Lung (tissue), 12 donors: Measurements from ENCODE around the gene COMP. TPM values are rescaled to one million over a fixed set of nuclear protein-coding genes. Genes with fewer than 3 reads are reported as not detected.
A peak's percentile ranks its signal among the peaks of the same experiment; 100 is the strongest.

Experiments
- ATAC-seq: fragments of 200-7000 bp; cut with Tn5 transposase; one replicate; pipeline ENCODE4 v1.9.1; 2020; ENCODE audit warnings: moderate number of reproducible peaks; ENCODE audit not compliant: insufficient read depth, low FRiP score
- DNase-seq, 3 donors: peaks; one replicate each; pipeline ENCODE4 v3.0.0-alpha.2; 2013 to 2017
- H3K27ac ChIP-seq, 2 donors: one replicate each; pipeline ENCODE4 v1.5.1; 2013; ENCODE audit warnings: mild to moderate bottlenecking in 2 of 2, moderate library complexity in 2 of 2, control low read depth in 1 of 2, inconsistent platforms in 1 of 2, low read depth in 1 of 2, low read length in 1 of 2
- H3K27me3 ChIP-seq, 3 donors: one replicate each; pipeline ENCODE4 v1.5.1; 2013; ENCODE audit warnings: low read length in 2 of 3; ENCODE audit not compliant: control insufficient read depth in 3 of 3, insufficient read depth in 3 of 3
- H3K36me3 ChIP-seq, 4 donors: one replicate each; pipeline ENCODE4 v1.5.1; 2013; ENCODE audit warnings: low read length in 4 of 4, mild to moderate bottlenecking in 1 of 4, moderate library complexity in 1 of 4; ENCODE audit not compliant: control insufficient read depth in 4 of 4, insufficient read depth in 4 of 4
- H3K4me1 ChIP-seq, 5 donors: one replicate each; pipeline ENCODE4 v1.5.1; 2013; ENCODE audit warnings: low read length in 5 of 5, mild to moderate bottlenecking in 2 of 5, moderate library complexity in 1 of 5; ENCODE audit not compliant: control insufficient read depth in 5 of 5, insufficient read depth in 5 of 5
- H3K4me3 ChIP-seq: one replicate; pipeline ENCODE4 v1.5.1; 2013; ENCODE audit warnings: mild to moderate bottlenecking, control low read depth, moderate library complexity
- H3K9ac ChIP-seq, 2 donors: one replicate each; pipeline ENCODE4 v1.5.1; 2013; ENCODE audit warnings: low read length in 2 of 2, control low read depth in 1 of 2; ENCODE audit not compliant: insufficient read depth in 1 of 2
- H3K9me3 ChIP-seq, 4 donors: one replicate each; pipeline ENCODE4 v1.5.1; 2013; ENCODE audit warnings: low read length in 3 of 4, mild to moderate bottlenecking in 1 of 4, moderate library complexity in 1 of 4; ENCODE audit not compliant: control insufficient read depth in 4 of 4, insufficient read depth in 3 of 4
- CTCF ChIP-seq: IDR thresholded peaks from 2 replicates; pipeline ENCODE4 v1.5.1; 2012; ENCODE audit warnings: mild to moderate bottlenecking; ENCODE audit errors: control extremely low read depth, extremely low read depth
- WGBS, 2 donors: extraction: QIAGEN DNeasy Blood & Tissue Kit; methylation state at CpG; one replicate each; pipeline ENCODE4 v1.1.7; 2013; 5-methylcytosine and 5-hydroxymethylcytosine counted together
- polyA plus RNA-seq, 2 donors: library from polyadenylated mRNA; stranded (reverse); fragments of 200-250 nt; gene quantifications; one replicate each; pipeline ENCODE4 v1.2.1, GENCODE V29; 2013
- total RNA-seq, 2 donors: library from RNA; depleted of rRNA in 1 of 2; stranded (reverse); fragments of >200 nt in 1 of 2; gene quantifications; one replicate each; pipeline ENCODE4 v1.2.1, GENCODE V29; 2014 to 2021
- donor health status: control.
- donor health status: control.
- donor health status: Bipolar disorder and iron deficiency.
- donor health status: healthy.
- donor health status: DM: yes; HTN: yes; CAD: no.

COMP gene
- total and polyA plus RNA-seq, 4 donors: 1.7 to 3.5 (median 2.4) TPM; not detected in 1

- Histone ChIP-seq H3K4me3 (no peak overlapping the region), H3K4me1 (peaks cover 0 to 56% (median 23%) of the 10 kb centered on the region in 5 donors), H3K9me3 (no peaks in the 10 kb centered on the region), H3K27ac (peak overlapping the region in 1 of 2 donors; percentile 49), H3K36me3 (peaks cover 0 to 4% (median 0%) of the 10 kb centered on the region in 4 donors), H3K27me3 (no peaks in the 10 kb centered on the region), H3K9ac (no peak overlapping the region)
- 94 to 95% methylated on average over 14 of the region's 14 CpGs for WGBS, 2 donors
- no peak for TF ChIP-seq CTCF
- ATAC-seq (no peak), DNase-seq (no peak)
These were observed 48.8 kb downstream of the COMP start for GRCh38 chr19:18742324-18742723.

GRCh38 chr19:18741124-18742121, 49.7 kb downstream of the COMP start:
- Histone ChIP-seq H3K9ac (no peak overlapping the region), H3K4me1 (peaks cover 0 to 50% (median 23%) of the 10 kb centered on the region in 5 donors), H3K27me3 (no peaks in the 10 kb centered on the region), H3K9me3 (no peaks in the 10 kb centered on the region), H3K4me3 (no peak overlapping the region), H3K36me3 (peaks cover 0 to 4% (median 0%) of the 10 kb centered on the region in 4 donors), H3K27ac (peak overlapping the region in 1 of 2 donors; percentile 72)
- DNase-seq (peak; percentile 51 to 70 (median 68)), ATAC-seq (peak; percentile 25)
- no peak for TF ChIP-seq CTCF
- WGBS, 2 donors: 44 to 67% methylated on average over 26 to 27 of the region's 27 CpGs

GRCh38 chr19:18738961-18739690, 52.0 kb downstream of the COMP start:
- DNase-seq (no peak), ATAC-seq (no peak)
- H3K4me1 ChIP-seq: peaks cover 0 to 36% (median 23%) of the 10 kb centered on the region in 5 donors
- H3K36me3 ChIP-seq: peaks cover 0 to 1% (median 0%) of the 10 kb centered on the region in 4 donors
- no peaks in the 10 kb centered on the region for H3K27me3 ChIP-seq
- TF ChIP-seq CTCF: no peak
- no peaks in the 10 kb centered on the region for H3K9me3 ChIP-seq
- H3K9ac ChIP-seq: no peak overlapping the region
- no peak overlapping the region for H3K4me3 ChIP-seq
- 95 to 96% methylated on average over 20 of the region's 20 CpGs for WGBS, 2 donors
- H3K27ac ChIP-seq: no peak overlapping the region
